Dermis blood vessel endothelial cell (primary cell): ENCODE data around the gene ATP5MC2. TPM values are rescaled to one million over a fixed set of nuclear protein-coding genes. Genes with fewer than 3 reads are reported as not detected.
"Not testable (repeated sequence)": the region's sequence is repeated elsewhere in the genome, so short reads cannot be mapped to it uniquely, and the experiment has no call there.

Experiments
- DNase-seq: peaks from one replicate; pipeline ENCODE4 v3.0.0; 2010
- total RNA-seq: library from RNA; depleted of rRNA; stranded (reverse); fragments of >200 nt; gene quantifications from 2 replicates; pipeline ENCODE4 v1.2.3, GENCODE V29; 2014

ATP5MC2 gene
- total RNA-seq, 1 donor from 2014 or later = 195 TPM

DNA sequence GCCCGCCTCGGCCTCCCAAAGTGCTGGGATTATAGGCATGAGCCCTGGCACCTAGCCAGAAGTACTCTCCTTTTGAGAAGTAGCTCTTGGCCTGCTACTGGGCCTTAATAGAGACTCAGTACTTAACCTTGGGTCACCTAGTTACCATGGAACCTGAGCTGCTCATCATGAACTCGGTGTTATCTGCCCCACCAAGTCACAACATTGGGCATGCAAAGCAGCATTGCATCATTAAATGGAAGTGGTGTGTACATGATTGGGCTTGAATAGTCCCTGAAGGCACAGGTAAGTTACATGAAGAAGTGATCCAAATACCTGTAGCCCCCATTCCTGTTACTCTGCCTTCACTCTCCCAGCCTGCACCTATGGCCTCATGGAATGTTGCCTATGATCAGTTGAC, 31.8 kb downstream of the ATP5MC2 start:
- no peak for DNase-seq

DNA sequence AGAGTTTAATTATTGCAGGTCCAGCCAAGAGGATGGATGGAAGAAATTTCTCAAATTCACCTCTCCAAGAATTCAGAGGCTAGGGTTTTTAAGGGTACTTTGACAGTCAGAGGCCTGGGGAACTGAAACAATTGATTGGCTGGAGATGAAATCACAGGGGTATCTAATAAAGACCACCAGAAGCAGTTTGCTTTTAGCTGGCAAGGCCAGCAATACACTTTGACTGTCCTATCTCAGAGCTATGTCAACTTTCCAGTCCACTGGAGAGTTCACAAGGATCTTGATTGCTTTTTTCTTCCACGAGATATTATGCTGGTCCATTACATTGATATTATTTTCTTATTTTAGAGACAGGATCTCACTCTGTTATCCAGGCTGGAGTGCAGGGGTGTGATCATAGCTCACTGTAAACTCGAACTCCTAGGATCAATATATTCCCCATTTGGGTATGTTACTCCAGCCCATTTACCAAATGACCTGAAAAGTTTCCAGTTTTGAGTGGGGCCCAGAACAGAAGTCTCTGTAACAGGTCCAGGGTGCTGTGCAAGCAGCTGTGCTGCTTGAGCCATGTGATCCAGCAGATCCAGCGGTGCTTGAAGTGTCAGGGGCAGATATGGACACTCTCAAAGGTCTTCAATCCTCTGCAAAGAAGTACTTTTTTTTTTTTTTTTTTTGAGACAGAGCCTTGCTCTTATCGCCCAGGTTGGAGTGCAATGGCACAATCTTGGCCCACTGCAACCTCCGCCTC, 32.5 kb downstream of the ATP5MC2 start:
- no peak for DNase-seq

DNA sequence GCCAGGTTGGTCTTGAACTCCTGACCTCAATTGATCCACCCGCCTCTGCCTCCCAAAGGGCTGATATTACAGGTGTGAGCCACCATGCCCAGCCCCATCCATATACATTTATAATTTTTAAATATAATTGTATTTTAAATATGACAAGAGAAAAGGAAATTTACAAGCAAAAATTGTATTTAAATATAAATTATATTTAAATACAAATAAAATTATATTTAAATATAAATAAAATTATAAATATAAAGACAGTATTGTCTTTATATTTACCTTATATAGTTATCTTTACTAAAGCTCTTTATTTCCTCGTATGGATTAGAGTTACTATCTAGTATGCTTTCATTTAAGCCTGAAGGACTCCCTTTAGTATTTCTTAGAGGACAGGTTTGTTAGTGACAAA, 37.8 kb downstream of the ATP5MC2 start:
- no peak for DNase-seq

DNA sequence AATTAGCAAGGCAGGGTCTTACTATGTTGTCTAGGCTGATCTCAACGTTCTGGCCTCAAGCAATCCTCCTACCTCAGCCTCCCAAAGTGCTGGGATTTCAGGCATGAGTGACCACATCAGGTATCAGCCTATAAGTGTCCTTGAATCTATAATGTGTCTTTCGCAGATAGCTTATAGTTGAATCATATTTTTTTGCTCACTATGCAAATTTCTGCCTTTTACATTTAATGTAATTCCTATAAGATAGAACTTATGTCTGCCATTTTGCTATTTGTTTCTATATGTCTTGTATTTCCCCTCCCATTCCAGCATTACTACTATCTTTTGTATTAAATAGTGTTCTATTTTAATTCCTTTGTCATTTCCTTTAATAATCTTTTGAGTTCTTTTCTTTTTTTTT, 39.2 kb downstream of the ATP5MC2 start:
- no peak for DNase-seq

DNA sequence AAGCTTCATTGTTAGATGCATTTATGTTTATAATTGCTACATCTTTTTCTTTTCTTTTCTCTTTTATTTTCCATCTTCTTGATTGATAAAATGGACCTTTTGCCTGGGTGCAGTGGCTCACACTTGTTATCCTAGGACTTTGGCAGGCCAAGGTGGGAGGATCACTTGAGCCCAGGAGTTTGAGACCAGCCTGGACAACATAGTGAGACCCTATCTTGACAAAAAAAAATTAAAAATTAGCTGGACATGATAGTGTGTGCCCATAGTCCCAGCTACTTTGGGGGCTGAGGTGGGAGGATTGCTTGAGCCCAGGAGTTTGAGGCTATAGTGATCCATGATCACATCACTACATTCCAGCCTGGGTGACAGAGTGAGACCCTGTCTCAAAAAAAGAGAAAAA, 40.2 kb downstream of the ATP5MC2 start:
- DNase-seq = not testable (repeated sequence)

DNA sequence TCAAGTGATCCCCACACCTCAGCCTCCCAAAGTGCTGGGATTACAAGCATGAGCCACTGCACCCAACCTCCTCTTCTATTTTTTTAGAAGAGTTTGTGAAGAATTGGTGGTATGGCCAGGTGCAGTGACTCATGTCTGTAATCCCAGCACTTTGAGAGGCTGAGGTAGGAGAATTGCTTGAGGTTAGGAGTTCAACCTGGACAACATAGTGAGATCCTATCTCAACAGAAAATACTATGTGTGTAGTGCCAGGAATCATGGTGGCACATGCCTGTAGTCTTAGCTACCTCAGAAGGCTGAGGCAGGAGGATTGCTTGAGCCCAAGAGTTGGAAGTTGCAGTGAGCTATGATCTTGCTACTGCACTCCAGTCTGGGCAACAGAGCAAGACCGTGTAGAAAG, 44.2 kb downstream of the ATP5MC2 start:
- DNase-seq = no peak

DNA sequence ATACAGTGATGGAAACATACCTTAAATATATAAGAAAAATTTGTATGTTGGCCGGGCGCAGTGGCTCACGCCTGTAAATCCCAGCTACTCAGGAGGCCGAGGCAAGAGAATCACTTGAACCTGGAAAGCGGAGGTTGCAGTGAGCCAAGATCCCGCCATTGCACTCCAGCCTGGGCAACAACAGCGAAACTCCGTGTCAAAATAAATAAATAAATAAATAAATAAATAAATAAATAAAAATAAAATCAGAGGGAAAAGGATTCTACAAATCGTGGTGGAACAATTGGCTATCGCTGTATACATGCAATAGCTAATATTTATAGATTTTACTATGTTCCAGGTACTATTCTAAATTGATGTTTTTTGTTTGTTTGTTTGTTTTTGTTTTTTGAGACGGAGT, 48.0 kb downstream of the ATP5MC2 start:
- DNase-seq = no peak

DNA sequence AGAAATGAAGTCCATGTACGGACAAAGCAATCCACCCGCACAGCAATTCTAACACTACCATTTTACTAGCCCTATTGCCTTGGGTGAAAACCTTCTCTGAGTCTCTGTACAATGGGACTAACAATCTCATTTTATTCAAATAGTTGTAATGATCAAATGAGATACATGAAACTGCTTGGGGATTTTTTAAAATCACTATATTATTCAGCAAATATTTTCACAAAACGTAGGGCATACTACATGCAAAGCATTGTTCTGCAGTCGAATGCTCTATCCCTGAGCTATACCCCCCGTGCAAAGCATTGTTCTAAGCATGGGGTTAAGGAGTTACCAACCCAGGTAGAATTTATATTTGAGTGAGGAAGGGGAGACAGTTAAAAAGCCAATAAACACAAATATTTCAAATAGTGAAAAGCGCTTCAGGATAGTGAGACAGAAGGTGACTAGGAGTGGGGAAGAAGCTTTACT, 49.1 kb downstream of the ATP5MC2 start:
- no peak for DNase-seq

DNA sequence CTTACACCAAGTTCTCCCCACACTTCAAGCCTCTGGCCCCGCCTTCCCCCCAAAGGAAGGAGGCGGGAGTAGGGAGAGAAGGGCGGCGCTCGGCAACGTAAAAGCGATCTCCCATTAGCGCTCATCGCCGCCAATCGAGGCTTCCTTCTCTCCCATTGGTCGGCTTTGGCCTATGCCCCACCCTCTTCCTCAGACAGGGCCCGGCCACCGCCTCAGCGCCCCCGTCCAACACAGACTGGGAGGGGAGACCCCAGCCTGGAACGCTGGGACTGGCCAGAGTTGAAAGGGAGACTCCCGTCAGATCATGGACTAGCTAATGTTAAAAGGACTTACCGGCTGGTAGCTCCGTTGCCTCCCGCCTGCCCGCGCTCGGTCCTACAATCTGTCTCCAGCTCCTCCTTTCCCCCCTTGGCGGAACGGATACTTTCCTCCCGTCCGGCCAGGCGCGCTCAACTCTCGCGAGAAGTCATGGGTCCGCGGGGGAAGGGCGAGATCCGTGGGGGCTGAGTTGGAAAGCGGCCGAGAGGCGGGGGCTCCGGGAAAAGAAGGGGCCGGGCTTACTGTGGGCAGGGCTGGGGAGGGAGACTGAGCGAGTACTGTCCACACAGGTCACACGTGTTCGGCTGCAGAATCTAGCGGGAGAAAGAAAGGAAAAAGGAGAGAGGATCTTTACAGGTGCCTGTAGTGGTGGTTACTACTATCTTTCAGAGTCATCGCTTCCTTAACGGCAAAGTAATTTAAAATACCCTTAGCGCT, 49.8 kb downstream of the ATP5MC2 start, which contains the start of gene ATF7:
Gene ATF7, minus strand, starts transcription at position 437 of the 756 bp plus-strand sequence. CDS start 25,382 bp downstream, outside the sequence.
- peak; percentile 99 for DNase-seq

DNA sequence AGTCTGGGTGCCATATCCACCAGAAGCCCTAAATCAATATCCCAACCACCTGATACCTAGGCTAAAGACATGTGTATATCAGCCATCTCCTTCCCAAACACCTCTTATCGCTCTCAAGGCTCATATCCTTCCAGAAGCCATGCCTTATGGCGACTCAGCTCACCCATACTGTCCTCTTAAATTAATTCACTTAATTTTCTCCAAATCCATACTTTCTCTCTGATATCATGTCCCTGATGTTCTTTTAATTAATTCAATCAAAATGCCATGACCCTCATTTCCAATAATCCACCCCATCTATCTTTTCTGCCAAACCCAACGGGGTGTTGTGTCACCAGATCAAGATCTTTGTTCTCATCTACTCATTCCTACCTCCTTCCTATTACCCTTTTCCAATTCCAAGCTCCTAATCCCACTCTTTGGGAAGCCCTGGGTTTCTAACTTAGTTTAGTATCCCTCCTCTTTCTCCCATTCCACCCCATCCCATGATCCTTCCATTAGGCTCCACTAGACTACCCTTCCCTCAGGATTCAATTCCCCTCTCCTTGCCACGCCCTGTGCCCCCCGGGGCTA, 50.4 kb downstream of the ATP5MC2 start:
- DNase-seq = no peak

DNA sequence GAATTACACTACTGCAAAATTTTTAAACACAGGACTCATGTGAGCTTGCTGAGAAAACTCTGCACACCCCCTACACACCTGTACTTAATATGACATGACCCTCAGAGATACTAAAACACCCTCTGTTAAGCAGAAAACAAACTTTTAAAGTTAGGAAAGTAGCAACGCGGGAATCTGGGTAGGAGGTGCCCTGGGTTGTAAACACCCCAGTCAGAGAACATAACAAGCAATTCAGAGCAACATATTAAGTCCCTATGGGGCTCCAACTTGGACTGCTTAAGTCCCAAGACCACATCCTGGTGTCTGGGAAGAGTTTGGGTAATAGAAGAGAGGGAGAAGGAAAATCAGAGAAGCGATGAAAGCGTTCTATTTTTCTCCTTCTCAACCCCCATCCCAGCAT, 50.9 kb downstream of the ATP5MC2 start:
- peak; percentile 29 for DNase-seq

DNA sequence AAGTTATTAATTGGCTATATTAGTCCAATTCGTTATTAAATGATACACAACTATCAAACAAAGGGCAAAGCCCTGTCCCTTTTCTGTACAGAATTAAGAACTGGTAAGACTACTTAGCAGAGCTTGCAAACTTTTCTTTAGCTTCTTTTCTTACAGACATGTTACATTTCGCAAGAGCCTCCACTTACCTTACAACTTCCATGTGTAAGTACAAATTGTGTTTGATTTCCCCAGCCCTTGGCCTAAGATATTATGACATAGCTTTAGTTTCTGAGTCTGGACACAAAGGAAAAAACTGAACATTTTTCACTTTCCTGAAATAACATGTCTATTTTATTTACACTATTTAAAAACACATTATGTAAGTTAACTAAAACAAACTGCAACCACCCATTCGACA, 51.4 kb downstream of the ATP5MC2 start:
- DNase-seq = peak; percentile 19

DNA sequence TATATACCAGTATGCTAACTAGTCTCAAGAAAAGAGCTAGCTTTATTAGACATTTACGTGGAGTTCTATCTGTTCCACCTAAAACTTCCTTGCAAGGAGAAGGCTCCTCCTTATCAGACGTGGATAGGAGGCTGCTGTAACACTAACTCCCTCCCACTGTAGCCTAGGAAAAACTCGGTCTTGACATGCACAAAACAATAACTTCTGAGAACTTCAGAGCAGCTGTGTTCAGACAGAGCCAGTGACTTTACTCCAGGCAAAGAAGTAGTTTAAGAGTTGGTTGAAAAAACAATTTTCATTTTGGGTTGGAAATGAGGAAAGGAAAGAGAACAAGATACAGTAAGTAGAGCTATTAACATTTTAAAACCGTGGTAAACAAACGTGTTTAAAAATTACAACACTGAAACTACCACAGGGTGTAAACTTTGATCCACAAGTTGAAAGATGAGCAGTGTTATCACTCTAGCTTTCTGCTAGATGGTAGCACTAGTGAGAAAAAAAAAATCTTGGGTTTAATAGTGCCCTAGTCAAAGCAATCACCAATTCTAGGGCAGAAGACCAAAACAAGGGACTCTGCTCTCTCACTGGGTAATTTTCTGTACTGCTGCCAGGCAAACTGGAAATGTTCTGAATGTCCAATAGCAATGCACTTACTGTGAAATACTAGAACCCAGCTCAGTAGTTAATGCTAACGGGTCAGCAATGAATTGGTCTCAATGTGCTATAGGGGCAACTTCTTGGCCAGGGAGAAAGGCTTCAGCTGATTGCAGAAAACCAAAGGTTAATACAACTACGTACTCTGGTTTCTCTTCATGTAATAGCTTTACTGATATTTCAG, 52.1 kb downstream of the ATP5MC2 start:
- peak; percentile 83 for DNase-seq

DNA sequence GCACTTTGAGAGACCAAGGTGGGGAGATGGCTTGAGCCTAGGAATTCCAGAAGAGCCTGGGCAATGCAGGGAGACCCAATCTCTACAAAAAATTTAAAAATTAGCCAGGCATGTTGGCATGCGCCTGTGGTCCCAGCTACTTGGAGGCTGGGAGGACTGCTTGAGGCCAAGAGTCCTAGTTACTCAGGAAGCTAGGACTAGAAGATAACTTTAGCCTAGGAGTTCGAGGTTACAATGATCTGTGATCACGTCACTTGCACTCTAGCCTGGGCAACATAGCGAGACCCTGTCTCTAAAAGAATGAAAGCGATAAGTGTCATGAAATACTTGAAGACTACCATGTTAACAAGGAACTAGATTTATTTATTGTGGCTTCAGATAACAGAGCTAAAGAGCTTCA, 53.2 kb downstream of the ATP5MC2 start:
- DNase-seq = no peak

DNA sequence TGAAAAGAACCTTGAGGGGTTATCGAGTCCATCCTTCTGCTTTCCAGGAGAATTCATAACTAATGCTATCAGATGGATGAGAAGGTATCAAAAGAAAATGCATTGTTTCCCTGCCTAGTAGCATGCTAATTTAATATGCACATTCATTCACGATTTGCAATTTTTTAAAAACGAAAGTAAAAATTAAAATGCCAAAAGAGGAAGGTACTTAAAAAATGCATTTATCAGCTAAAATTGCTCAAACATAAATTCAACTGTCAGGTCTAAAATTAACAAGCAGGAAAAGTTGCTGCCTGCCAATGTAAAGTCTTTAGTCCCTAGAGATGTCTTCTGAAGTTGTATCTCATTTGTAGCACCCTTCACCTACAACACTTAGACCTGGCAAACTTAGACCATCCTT, 57.6 kb downstream of the ATP5MC2 start:
- peak; percentile 31 for DNase-seq

DNA sequence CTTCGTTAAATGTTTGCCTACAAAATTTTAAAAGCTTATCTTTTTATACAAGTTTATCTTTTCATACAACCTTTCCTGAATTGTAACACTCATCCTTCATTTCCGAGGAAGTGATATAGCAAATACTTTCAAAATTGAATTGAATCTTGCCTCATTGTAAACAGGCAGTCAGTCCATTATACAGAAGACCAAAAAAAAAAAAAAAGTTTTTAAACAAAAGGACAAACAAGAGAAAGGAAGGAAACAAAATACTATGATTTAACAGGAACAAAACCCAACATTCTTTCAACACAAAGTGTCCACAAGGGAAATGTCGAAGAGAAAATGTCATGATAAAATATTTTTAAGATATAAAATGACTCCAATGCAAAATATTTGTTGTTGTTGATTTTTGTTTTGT, 58.2 kb downstream of the ATP5MC2 start:
- DNase-seq = peak; percentile 47

DNA sequence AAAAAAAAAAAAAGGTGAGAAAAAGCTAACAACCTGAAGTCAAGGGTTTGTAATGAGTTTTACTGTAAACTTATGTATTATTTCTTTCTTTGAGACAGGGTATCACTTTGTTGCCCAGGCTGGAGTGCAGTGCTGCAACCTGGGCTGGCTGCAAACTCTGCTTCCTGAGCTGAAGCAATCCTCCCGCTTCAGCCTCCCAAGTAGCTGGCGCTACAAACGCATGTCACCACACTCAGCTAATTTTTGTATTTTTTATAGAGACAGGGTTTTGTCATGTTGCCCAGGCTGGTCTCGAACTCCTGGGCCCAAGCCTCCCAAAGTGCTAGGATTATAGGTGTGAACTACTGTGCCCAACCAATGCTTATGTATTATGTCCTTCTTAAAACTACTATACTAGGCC, 58.9 kb downstream of the ATP5MC2 start:
- no peak for DNase-seq

Other genes starting within 250 kb of the ATP5MC2 start
- 12.6 and 18.0 TPM in 2 replicates for gene PRR13, start 234.3 kb downstream of the ATP5MC2 start, total RNA-seq
- 417 and 525 TPM in 2 replicates for gene PCBP2, start 224.0 kb downstream of the ATP5MC2 start, total RNA-seq
- gene MAP3K12, start 176.6 kb downstream of the ATP5MC2 start, total RNA-seq = 13.6 and 19.1 TPM in 2 replicates
- 38.8 and 48.3 TPM in 2 replicates for gene TARBP2, start 174.8 kb downstream of the ATP5MC2 start, total RNA-seq
- gene NPFF, start 168.6 kb downstream of the ATP5MC2 start, total RNA-seq = not detected in 2 replicates
- 12.9 and 14.9 TPM in 2 replicates for gene ATF7, start 49.7 kb downstream of the ATP5MC2 start, total RNA-seq
- gene CALCOCO1, start 51.4 kb upstream of the ATP5MC2 start, total RNA-seq = 87.6 and 98.4 TPM in 2 replicates
- not detected in 2 replicates for gene CISTR, start 75.9 kb upstream of the ATP5MC2 start, total RNA-seq